ENCODE results near the gene CCDC149. TPM values are rescaled to one million over a fixed set of nuclear protein-coding genes. Genes with fewer than 3 reads are reported as not detected.

The CCDC149 gene
- total and polyA plus RNA-seq, 9 of the 15 experiments (the other 6 are each of a cell fraction or from before 2014, with no cell fraction given): 0.04 to 0.18 TPM; not detected in 7

DNA sequence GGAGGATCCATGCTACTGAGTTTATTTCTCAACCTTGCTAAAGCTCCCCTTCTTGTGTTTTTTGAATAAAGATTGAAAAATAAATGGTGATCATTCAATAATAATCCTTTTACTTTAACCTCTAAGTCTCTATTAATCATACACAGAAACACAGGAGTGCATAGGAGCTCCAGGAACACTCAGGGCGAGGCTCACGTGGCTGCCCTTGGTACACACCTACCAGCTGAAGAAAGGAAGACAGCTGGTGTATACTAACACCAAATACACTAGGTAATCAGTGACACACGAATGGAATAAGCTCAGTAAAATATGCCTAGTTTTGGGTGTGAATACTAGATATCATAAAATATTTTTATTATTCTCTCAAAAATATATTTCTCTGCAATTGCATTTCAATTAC lies 26.2 kb downstream of the CCDC149 start:
- FAIRE-seq: no peak
- H3K9me3 ChIP-seq (replicated peaks; ENCODE audit: control insufficient read depth, insufficient read depth, low read depth, low read length): no peaks in the 10 kb centered on the region
- no peaks in the 10 kb centered on the region for H3K79me2 ChIP-seq (ENCODE audit: control insufficient read depth, insufficient read depth, low read length)
- no TSS peak for BruUV-seq (replicated peaks)
- H4K20me1 ChIP-seq (replicated peaks; ENCODE audit: control insufficient read depth, insufficient read depth, low read length): no peaks in the 10 kb centered on the region
- CTCF ChIA-PET (ENCODE audit: low intra/inter-chr PET ratio): no interaction called here
- H3K36me3 ChIP-seq (ENCODE audit: control insufficient read depth, insufficient read depth, low read length): no peaks in the 10 kb centered on the region
- POLR2A ChIA-PET: no interaction called here
- H3K4me1 ChIP-seq (replicated peaks in 1 of 2; ENCODE audit: control insufficient read depth in 2 of 2, insufficient read depth in 2 of 2, low read length in 2 of 2): no peaks in the 10 kb centered on the region; a peak in 1 of 5 replicates
- H3K9me1 ChIP-seq (ENCODE audit: control insufficient read depth, insufficient read depth, low read length): no peaks in the 10 kb centered on the region
- WGBS (ENCODE audit: insufficient coverage, low coverage, missing lambda C conversion rate): 2% methylated on average over 3 of the region's 3 CpGs
- no peak overlapping the region for H3K4me2 ChIP-seq (ENCODE audit: insufficient read depth, low read length)
- no peak overlapping the region for H3K9ac ChIP-seq (ENCODE audit: insufficient read depth in 1 of 2, low read depth in 2 of 2, low read length in 2 of 2)
- TF ChIP-seq, protein P1, sequence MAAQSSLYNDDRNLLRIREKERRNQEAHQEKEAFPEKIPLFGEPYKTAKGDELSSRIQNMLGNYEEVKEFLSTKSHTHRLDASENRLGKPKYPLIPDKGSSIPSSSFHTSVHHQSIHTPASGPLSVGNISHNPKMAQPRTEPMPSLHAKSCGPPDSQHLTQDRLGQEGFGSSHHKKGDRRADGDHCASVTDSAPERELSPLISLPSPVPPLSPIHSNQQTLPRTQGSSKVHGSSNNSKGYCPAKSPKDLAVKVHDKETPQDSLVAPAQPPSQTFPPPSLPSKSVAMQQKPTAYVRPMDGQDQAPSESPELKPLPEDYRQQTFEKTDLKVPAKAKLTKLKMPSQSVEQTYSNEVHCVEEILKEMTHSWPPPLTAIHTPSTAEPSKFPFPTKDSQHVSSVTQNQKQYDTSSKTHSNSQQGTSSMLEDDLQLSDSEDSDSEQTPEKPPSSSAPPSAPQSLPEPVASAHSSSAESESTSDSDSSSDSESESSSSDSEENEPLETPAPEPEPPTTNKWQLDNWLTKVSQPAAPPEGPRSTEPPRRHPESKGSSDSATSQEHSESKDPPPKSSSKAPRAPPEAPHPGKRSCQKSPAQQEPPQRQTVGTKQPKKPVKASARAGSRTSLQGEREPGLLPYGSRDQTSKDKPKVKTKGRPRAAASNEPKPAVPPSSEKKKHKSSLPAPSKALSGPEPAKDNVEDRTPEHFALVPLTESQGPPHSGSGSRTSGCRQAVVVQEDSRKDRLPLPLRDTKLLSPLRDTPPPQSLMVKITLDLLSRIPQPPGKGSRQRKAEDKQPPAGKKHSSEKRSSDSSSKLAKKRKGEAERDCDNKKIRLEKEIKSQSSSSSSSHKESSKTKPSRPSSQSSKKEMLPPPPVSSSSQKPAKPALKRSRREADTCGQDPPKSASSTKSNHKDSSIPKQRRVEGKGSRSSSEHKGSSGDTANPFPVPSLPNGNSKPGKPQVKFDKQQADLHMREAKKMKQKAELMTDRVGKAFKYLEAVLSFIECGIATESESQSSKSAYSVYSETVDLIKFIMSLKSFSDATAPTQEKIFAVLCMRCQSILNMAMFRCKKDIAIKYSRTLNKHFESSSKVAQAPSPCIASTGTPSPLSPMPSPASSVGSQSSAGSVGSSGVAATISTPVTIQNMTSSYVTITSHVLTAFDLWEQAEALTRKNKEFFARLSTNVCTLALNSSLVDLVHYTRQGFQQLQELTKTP (IDR thresholded peaks at IDR 0.05; ENCODE audit: low read depth in 1 of 2, partially characterized antibody in 2 of 2): no peak
- no peak for TF ChIP-seq ZNF592 (IDR thresholded peaks at IDR 0.05)
- no peak for TF ChIP-seq NFXL1 (CRISPR knock-in tag; IDR thresholded peaks at IDR 0.05)
- no peak for TF ChIP-seq MBD1 (CRISPR knock-in tag; IDR thresholded peaks at IDR 0.05)
- no peak for TF ChIP-seq ZNF586 (CRISPR knock-in tag; conservative IDR thresholded peaks at IDR 0.05)
- TF ChIP-seq, protein P2, sequence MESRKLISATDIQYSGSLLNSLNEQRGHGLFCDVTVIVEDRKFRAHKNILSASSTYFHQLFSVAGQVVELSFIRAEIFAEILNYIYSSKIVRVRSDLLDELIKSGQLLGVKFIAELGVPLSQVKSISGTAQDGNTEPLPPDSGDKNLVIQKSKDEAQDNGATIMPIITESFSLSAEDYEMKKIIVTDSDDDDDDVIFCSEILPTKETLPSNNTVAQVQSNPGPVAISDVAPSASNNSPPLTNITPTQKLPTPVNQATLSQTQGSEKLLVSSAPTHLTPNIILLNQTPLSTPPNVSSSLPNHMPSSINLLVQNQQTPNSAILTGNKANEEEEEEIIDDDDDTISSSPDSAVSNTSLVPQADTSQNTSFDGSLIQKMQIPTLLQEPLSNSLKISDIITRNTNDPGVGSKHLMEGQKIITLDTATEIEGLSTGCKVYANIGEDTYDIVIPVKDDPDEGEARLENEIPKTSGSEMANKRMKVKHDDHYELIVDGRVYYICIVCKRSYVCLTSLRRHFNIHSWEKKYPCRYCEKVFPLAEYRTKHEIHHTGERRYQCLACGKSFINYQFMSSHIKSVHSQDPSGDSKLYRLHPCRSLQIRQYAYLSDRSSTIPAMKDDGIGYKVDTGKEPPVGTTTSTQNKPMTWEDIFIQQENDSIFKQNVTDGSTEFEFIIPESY (CRISPR knock-in tag; IDR thresholded peaks at IDR 0.05): no peak
- TF ChIP-seq POLR3G (IDR thresholded peaks at IDR 0.05; ENCODE audit: extremely low read depth, insufficient read length, insufficient replicate concordance): no peak
- no peak for TF ChIP-seq MTA1 (IDR thresholded peaks at IDR 0.05; ENCODE audit: borderline replicate concordance)
- TF ChIP-seq ZNF699 (CRISPR knock-in tag; IDR thresholded peaks at IDR 0.05; ENCODE audit: insufficient replicate concordance): no peak
- intact Hi-C loops (cut with micrococcal nuclease) (no loop called here), in situ Hi-C loops (cut with MboI) (no loop called here)
- DNase-seq (ENCODE audit: extremely low read depth in 1 of 4, low spot score in 3 of 4): no peak
- no peak for ATAC-seq
- no peak overlapping the region for H3K27ac ChIP-seq (ENCODE audit: extremely low read depth, low read depth, low read length)
- no peak overlapping the region for H2AFZ ChIP-seq (ENCODE audit: low read depth, low read length)
- H3K27me3 ChIP-seq (ENCODE audit: control insufficient read depth in 2 of 2, insufficient read depth in 2 of 2, low read length in 2 of 2): peaks cover 9% of the 10 kb centered on the region in 2 experiments; a peak in 4 of 5 replicates
- no peak overlapping the region for H3K4me3 ChIP-seq
